ENCODE data around the gene LRPAP1. TPM values are rescaled to one million over a fixed set of nuclear protein-coding genes. Genes with fewer than 3 reads are reported as not detected.

LRPAP1 gene
- total RNA-seq, 1 experiment from 2014 or later: 109 TPM

- H3K4me3 ChIP-seq (replicated peaks in 1 of 2; ENCODE audit: low read depth in 1 of 2, low read length in 2 of 2): no peak overlapping the region
- H3K9ac ChIP-seq (ENCODE audit: low read length): no peak overlapping the region
- no peak for TF ChIP-seq CBX3 (IDR thresholded peaks at IDR 0.05; ENCODE audit: low read depth)
- no peak for TF ChIP-seq EZH2phosphoT487 (IDR thresholded peaks at IDR 0.05; ENCODE audit: borderline replicate concordance)
- TF ChIP-seq EGR1 (IDR thresholded peaks at IDR 0.05; ENCODE audit: low read depth): no peak
- no peak for TF ChIP-seq FOSL1 (IDR thresholded peaks at IDR 0.05; ENCODE audit: low read depth)
- no peak for TF ChIP-seq REST (IDR thresholded peaks at IDR 0.05; ENCODE audit: low read depth)
- TF ChIP-seq, protein P1, sequence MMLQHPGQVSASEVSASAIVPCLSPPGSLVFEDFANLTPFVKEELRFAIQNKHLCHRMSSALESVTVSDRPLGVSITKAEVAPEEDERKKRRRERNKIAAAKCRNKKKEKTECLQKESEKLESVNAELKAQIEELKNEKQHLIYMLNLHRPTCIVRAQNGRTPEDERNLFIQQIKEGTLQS (IDR thresholded peaks at IDR 0.05): no peak
- no peak for TF ChIP-seq MAX (IDR thresholded peaks at IDR 0.05)
- TF ChIP-seq, protein P2, sequence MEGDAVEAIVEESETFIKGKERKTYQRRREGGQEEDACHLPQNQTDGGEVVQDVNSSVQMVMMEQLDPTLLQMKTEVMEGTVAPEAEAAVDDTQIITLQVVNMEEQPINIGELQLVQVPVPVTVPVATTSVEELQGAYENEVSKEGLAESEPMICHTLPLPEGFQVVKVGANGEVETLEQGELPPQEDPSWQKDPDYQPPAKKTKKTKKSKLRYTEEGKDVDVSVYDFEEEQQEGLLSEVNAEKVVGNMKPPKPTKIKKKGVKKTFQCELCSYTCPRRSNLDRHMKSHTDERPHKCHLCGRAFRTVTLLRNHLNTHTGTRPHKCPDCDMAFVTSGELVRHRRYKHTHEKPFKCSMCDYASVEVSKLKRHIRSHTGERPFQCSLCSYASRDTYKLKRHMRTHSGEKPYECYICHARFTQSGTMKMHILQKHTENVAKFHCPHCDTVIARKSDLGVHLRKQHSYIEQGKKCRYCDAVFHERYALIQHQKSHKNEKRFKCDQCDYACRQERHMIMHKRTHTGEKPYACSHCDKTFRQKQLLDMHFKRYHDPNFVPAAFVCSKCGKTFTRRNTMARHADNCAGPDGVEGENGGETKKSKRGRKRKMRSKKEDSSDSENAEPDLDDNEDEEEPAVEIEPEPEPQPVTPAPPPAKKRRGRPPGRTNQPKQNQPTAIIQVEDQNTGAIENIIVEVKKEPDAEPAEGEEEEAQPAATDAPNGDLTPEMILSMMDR (IDR thresholded peaks at IDR 0.05 in 2 of 3, conservative IDR thresholded peaks at IDR 0.05 in 1 of 3; ENCODE audit: borderline replicate concordance in 1 of 3, insufficient read depth in 1 of 3, low read depth in 2 of 3, low read length in 2 of 3): no peak
- no peak for TF ChIP-seq POLR2A (IDR thresholded peaks at IDR 0.05; ENCODE audit: borderline replicate concordance, extremely low read depth, insufficient read depth, insufficient read length)
- no peak for TF ChIP-seq ELF1 (IDR thresholded peaks at IDR 0.05; ENCODE audit: borderline replicate concordance, low read depth)
- no peak for TF ChIP-seq SP1 (IDR thresholded peaks at IDR 0.05; ENCODE audit: low read depth)
- no peak for TF ChIP-seq SIN3A (IDR thresholded peaks at IDR 0.05; ENCODE audit: low read depth)
- TF ChIP-seq CEBPB (IDR thresholded peaks at IDR 0.05; ENCODE audit: low read depth): no peak
- TF ChIP-seq, protein P3, sequence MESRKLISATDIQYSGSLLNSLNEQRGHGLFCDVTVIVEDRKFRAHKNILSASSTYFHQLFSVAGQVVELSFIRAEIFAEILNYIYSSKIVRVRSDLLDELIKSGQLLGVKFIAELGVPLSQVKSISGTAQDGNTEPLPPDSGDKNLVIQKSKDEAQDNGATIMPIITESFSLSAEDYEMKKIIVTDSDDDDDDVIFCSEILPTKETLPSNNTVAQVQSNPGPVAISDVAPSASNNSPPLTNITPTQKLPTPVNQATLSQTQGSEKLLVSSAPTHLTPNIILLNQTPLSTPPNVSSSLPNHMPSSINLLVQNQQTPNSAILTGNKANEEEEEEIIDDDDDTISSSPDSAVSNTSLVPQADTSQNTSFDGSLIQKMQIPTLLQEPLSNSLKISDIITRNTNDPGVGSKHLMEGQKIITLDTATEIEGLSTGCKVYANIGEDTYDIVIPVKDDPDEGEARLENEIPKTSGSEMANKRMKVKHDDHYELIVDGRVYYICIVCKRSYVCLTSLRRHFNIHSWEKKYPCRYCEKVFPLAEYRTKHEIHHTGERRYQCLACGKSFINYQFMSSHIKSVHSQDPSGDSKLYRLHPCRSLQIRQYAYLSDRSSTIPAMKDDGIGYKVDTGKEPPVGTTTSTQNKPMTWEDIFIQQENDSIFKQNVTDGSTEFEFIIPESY (IDR thresholded peaks at IDR 0.05; ENCODE audit: extremely low read depth, insufficient replicate concordance, low read length): no peak
- no peak for TF ChIP-seq SRF (IDR thresholded peaks at IDR 0.05; ENCODE audit: low read depth)
- POLR2A ChIA-PET: no interaction called here
- no peak overlapping the region for H2AFZ ChIP-seq (ENCODE audit: low read depth, low read length, poor library complexity, severe bottlenecking)
- no peak for ATAC-seq
- no peaks in the 10 kb centered on the region for H3K9me2 ChIP-seq (ENCODE audit: insufficient read depth)
- H3K9me3 ChIP-seq (ENCODE audit: control insufficient read depth in 1 of 2, insufficient read depth in 1 of 2, low read depth in 1 of 2, low read length in 2 of 2): no peaks in the 10 kb centered on the region
- CTCF ChIA-PET: no interaction called here
- peaks cover 21 to 31% of the 10 kb centered on the region in 2 experiments; a peak in 3 of 4 replicates for H3K36me3 ChIP-seq (ENCODE audit: control insufficient read depth in 1 of 2, insufficient read depth in 2 of 2, low read length in 2 of 2)
- H3K27me3 ChIP-seq (ENCODE audit: insufficient read depth, low read length): no peaks in the 10 kb centered on the region
- no peak for DNase-seq (ENCODE audit: low read depth, low spot score)
- no TSS peak for BruUV-seq (replicated peaks)
- no peak overlapping the region for H3K4me2 ChIP-seq (ENCODE audit: low read length)
- no peak overlapping the region for H3K27ac ChIP-seq (ENCODE audit: low read depth, low read length)
- no peaks in the 10 kb centered on the region for H4K20me1 ChIP-seq (ENCODE audit: insufficient read depth)
- RAD21 ChIA-PET (ENCODE audit: low non-redundant PET in 1 of 2, low total read pairs in 2 of 2, uncharacterized antibody in 2 of 2, unreplicated experiment in 2 of 2): no interaction called here
- H3K79me2 ChIP-seq (ENCODE audit: insufficient read depth, low read length): peaks cover 83% of the 10 kb centered on the region
- intact Hi-C loops (cut with micrococcal nuclease): no loop called here
- peaks cover 4 to 10% of the 10 kb centered on the region in 2 experiments; a peak in 3 of 4 replicates for H3K4me1 ChIP-seq (ENCODE audit: control insufficient read depth in 1 of 2, insufficient read depth in 2 of 2, low read length in 2 of 2)
Measured at GRCh38 chr4:3526456-3526855, 5.8 kb downstream of the LRPAP1 start.

All from HCT116 (cell line).